Esophagus squamous epithelium (tissue), 4 donors: ENCODE data around the gene PSAPL1.

Experiments
- CTCF ChIP-seq, 6 experiments: fragments of 450-650 bp in 4 of 6; fragments of 200-600 bp in 2 of 6; sonication (generic) in 2 of 6; IDR thresholded peaks; one replicate each; pipeline ENCODE4 v1.5.1; 2016 to 2019; ENCODE audit warnings: antibody characterized with exemption in 6 of 6, mild to moderate bottlenecking in 4 of 6, moderate library complexity in 4 of 6
- POLR2A ChIP-seq, 4 donors: fragments of 450-650 bp; IDR thresholded peaks; one replicate each; pipeline ENCODE4 v1.6.1; 2017; ENCODE audit warnings: antibody characterized with exemption in 4 of 4, mild to moderate bottlenecking in 4 of 4, moderate library complexity in 3 of 4

- TF ChIP-seq CTCF (IDR thresholded peaks at IDR 0.05) = no peak
- no peak for TF ChIP-seq POLR2A (IDR thresholded peaks at IDR 0.05)
These were observed 45.5 kb downstream of the PSAPL1 start for GRCh38 chr4:7389101-7389701.
